OCI-LY7 (cell line): ENCODE measurements around the gene GALNTL6. TPM values are rescaled to one million over a fixed set of nuclear protein-coding genes. Genes with fewer than 3 reads are reported as not detected.

Experiments used
- BruUV-seq: library from RNA; stranded (reverse); fragments of 400-500 nt; replicated peaks from 2 replicates; lab custom pipeline; 2021; lab: Mats Ljungman, UMichigan
- CTCF ChIA-PET: fragments of 300-600 bp; sonication (Branson Sonifier 250); formaldehyde crosslinking; loops from one replicate; lab custom pipeline; 2022; ENCODE audit warnings: antibody characterized with exemption; ENCODE audit not compliant: unreplicated experiment; lab: Charles Lee
- POLR2A ChIA-PET: fragments of 300-600 bp; sonication (Branson Sonifier 250); formaldehyde crosslinking; loops from one replicate; lab custom pipeline; 2022; ENCODE audit warnings: antibody characterized with exemption; lab: Charles Lee
- DNase-seq: peaks from one replicate; pipeline ENCODE4 v3.0.0-alpha.2; 2015; ENCODE audit warnings: low spot score
- H2AFZ ChIP-seq: fragments of 200-600 bp; sonication (generic), shearing (Covaris generic); 2 replicates; pipeline ENCODE4 v1.6.1; 2014; ENCODE audit warnings: mild to moderate bottlenecking, antibody characterized with exemption, low read length, moderate library complexity
- H3K27ac ChIP-seq: fragments of 200-600 bp; sonication (generic); 2 replicates; pipeline ENCODE4 v1.5.1; 2014; ENCODE audit warnings: mixed run types, low read depth, mild to moderate bottlenecking, moderate library complexity, low read length, inconsistent platforms; ENCODE audit not compliant: poor library complexity, severe bottlenecking
- H3K36me3 ChIP-seq: fragments of 200-600 bp; sonication (generic); 2 replicates; pipeline ENCODE4 v1.6.1; 2014; ENCODE audit warnings: mild to moderate bottlenecking, antibody characterized with exemption, low read length, moderate library complexity, mixed read lengths; ENCODE audit not compliant: insufficient read depth
- H3K4me1 ChIP-seq: fragments of 200-600 bp; sonication (generic); 2 replicates; pipeline ENCODE4 v1.5.1; 2014; ENCODE audit warnings: mild to moderate bottlenecking, low read length; ENCODE audit not compliant: insufficient read depth, poor library complexity, severe bottlenecking
- H3K4me2 ChIP-seq: fragments of 200-600 bp; sonication (generic); 2 replicates; pipeline ENCODE4 v1.6.1; 2014; ENCODE audit warnings: mild to moderate bottlenecking, low read length
- H3K4me3 ChIP-seq: fragments of 200-600 bp; sonication (generic); 2 replicates; pipeline ENCODE4 v1.5.1; 2014; ENCODE audit warnings: mild to moderate bottlenecking, low read depth, low read length; ENCODE audit not compliant: poor library complexity, severe bottlenecking
- H3K79me2 ChIP-seq: fragments of 200-600 bp; sonication (generic); 2 replicates; pipeline ENCODE4 v1.6.1; 2016; ENCODE audit warnings: low read depth, mild to moderate bottlenecking, low read length, moderate library complexity, mixed read lengths; ENCODE audit not compliant: insufficient read depth
- H3K9me2 ChIP-seq: fragments of 200-600 bp; sonication (generic); 2 replicates; pipeline ENCODE4 v1.6.1; 2016; ENCODE audit warnings: mild to moderate bottlenecking, low read length, mixed read lengths; ENCODE audit not compliant: insufficient read depth
- H3K9me3 ChIP-seq: fragments of 200-600 bp; sonication (generic); 2 replicates; pipeline ENCODE4 v1.6.1; 2014; ENCODE audit warnings: mild to moderate bottlenecking, mixed run types, low read length, mixed read lengths
- H4K20me1 ChIP-seq: fragments of 200-600 bp; sonication (generic); 2 replicates; pipeline ENCODE4 v1.6.1; 2014; ENCODE audit warnings: mild to moderate bottlenecking, antibody characterized with exemption, low read length, moderate library complexity, mixed read lengths; ENCODE audit not compliant: insufficient read depth
- EZH2phosphoT487 ChIP-seq: fragments of 200-600 bp; sonication (generic); IDR thresholded peaks from 2 replicates; pipeline ENCODE4 v1.6.1; 2018; ENCODE audit warnings: low read depth, borderline replicate concordance, mild to moderate bottlenecking, mixed run types, antibody characterized with exemption, low read length, moderate library complexity, mixed read lengths
- intact Hi-C: fragments of 100-400 bp; cut with micrococcal nuclease; formaldehyde crosslinking; loops from one replicate; pipeline ENCODE4 v1.10.0; 2022; ENCODE audit not compliant: unreplicated experiment
- total RNA-seq, 2 experiments: library from RNA; depleted of rRNA in 1 of 2; stranded (reverse); fragments of >200 nt in 1 of 2; shearing (Covaris generic) in 1 of 2; gene quantifications; 2 replicates each; pipeline ENCODE4 v1.2.3, GENCODE V29; 2014 to 2022
- TF ChIP-seq, protein P1 (sequence below): fragments of 200-600 bp; sonication (generic); conservative IDR thresholded peaks from 2 replicates; pipeline ENCODE4 v1.5.1; 2014; ENCODE audit warnings: mild to moderate bottlenecking, antibody characterized with exemption, low read length, moderate library complexity, mixed read lengths

The GALNTL6 gene
- total RNA-seq, 2 experiments from 2014 or later, result not detected

DNA sequence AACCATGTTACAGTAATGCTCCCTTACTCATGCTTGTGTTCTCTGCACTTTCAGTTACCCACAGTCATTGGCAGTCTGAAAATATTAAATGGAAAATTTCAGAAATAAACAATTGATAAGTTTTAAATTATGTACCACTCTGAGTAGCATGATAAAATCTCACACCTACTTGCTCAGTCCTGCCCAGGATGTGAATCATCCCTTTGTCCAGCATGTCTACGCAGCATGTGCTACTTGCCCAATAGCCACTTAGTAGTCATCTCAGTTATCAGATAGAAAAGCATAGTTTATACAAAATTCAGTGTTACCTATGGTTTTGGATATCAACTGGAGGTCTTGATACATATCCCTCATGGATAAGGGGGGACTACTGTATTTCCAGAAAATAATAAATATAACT lies 577.1 kb downstream of the GALNTL6 start:
- Histone ChIP-seq H3K9me3 (no peaks in the 10 kb centered on the region), H3K4me2 (no peak overlapping the region), H3K27ac (no peak overlapping the region), H3K79me2 (no peaks in the 10 kb centered on the region), H2AFZ (no peak overlapping the region), H3K9me2 (no peaks in the 10 kb centered on the region), H4K20me1 (no peaks in the 10 kb centered on the region), H3K36me3 (no peaks in the 10 kb centered on the region), H3K4me3 (no peak overlapping the region), H3K4me1 (no peaks in the 10 kb centered on the region)
- TF ChIP-seq, protein P1, sequence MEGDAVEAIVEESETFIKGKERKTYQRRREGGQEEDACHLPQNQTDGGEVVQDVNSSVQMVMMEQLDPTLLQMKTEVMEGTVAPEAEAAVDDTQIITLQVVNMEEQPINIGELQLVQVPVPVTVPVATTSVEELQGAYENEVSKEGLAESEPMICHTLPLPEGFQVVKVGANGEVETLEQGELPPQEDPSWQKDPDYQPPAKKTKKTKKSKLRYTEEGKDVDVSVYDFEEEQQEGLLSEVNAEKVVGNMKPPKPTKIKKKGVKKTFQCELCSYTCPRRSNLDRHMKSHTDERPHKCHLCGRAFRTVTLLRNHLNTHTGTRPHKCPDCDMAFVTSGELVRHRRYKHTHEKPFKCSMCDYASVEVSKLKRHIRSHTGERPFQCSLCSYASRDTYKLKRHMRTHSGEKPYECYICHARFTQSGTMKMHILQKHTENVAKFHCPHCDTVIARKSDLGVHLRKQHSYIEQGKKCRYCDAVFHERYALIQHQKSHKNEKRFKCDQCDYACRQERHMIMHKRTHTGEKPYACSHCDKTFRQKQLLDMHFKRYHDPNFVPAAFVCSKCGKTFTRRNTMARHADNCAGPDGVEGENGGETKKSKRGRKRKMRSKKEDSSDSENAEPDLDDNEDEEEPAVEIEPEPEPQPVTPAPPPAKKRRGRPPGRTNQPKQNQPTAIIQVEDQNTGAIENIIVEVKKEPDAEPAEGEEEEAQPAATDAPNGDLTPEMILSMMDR, result no peak
- no peak for TF ChIP-seq EZH2phosphoT487
- intact Hi-C loops, result no loop called here
- DNase-seq, result no peak
- CTCF ChIA-PET, result no interaction called here
- BruUV-seq, result no TSS peak
- POLR2A ChIA-PET, result interaction anchor here (0.6 to 0.7 kb wide), 2 partner anchors 15 to 84 kb away, joined by 3 read pairs; no protein-coding TSS in a partner anchor

DNA sequence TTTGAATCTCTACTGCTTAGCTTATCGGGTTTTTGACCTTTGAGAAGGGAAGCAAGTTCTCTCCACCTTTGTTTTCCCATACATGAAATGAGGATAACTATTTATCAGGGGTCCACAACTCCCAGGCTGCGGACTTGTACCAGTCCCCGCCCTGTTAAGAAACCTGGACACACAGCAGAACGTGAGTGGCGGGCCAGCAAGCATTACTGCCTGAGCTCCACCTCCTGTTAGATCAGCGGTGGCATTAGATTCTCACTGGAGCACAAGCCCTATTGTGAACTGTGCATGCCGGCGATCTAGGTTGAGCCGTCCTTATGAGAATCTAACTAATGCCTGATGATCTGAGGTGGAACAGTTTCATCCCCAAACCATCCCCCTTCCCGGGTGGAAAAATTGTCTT lies 579.5 kb downstream of the GALNTL6 start:
- Histone ChIP-seq H3K27ac (no peak overlapping the region), H3K9me2 (no peaks in the 10 kb centered on the region), H3K4me3 (no peak overlapping the region), H3K9me3 (no peaks in the 10 kb centered on the region), H3K36me3 (no peaks in the 10 kb centered on the region), H2AFZ (no peak overlapping the region), H3K4me2 (no peak overlapping the region), H3K79me2 (no peaks in the 10 kb centered on the region), H4K20me1 (no peaks in the 10 kb centered on the region), H3K4me1 (no peaks in the 10 kb centered on the region)
- no peak for DNase-seq
- no TSS peak for BruUV-seq
- CTCF ChIA-PET, result no interaction called here
- intact Hi-C loops, result no loop called here
- POLR2A ChIA-PET, result interaction anchor here (0.6 to 0.7 kb wide), 2 partner anchors 1190 to 1289 kb away, joined by 3 to 9 read pairs; no protein-coding TSS in a partner anchor
- TF ChIP-seq, protein P1, result no peak
- no peak for TF ChIP-seq EZH2phosphoT487

DNA sequence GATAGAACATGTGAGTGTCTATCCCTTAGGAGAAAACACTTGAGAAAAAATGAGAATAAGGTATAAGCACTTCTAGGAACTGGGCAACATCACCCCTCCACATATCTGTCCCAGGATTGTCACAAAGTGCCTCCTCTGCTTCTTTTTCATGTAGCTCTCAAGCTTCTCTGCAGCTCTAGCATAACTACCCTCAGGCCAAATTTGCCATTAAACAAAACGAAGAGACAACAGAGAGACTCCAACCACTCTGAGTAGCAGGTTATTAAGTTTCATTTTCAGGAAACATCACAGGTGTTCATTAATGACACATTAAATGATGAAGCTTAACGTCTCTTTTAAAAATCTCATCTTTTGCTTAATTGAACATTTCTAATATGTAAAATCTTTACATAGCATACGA lies 580.0 kb downstream of the GALNTL6 start:
- H3K79me2 ChIP-seq, result no peaks in the 10 kb centered on the region
- DNase-seq, result no peak
- TF ChIP-seq, protein P1, result no peak
- TF ChIP-seq EZH2phosphoT487, result no peak
- no peaks in the 10 kb centered on the region for H3K9me3 ChIP-seq
- no TSS peak for BruUV-seq
- no peak overlapping the region for H3K27ac ChIP-seq
- H3K4me2 ChIP-seq, result no peak overlapping the region
- no peak overlapping the region for H3K4me3 ChIP-seq
- CTCF ChIA-PET, result no interaction called here
- H3K36me3 ChIP-seq, result no peaks in the 10 kb centered on the region
- POLR2A ChIA-PET, result interaction anchor here (0.6 to 0.7 kb wide), 2 partner anchors 1190 to 1290 kb away, joined by 3 to 9 read pairs; no protein-coding TSS in a partner anchor
- H3K4me1 ChIP-seq, result no peaks in the 10 kb centered on the region
- intact Hi-C loops, result no loop called here
- no peak overlapping the region for H2AFZ ChIP-seq
- H4K20me1 ChIP-seq, result no peaks in the 10 kb centered on the region
- H3K9me2 ChIP-seq, result no peaks in the 10 kb centered on the region
